GM12878 (cell line): ENCODE measurements around the gene PCLO. TPM values are rescaled to one million over a fixed set of nuclear protein-coding genes. Genes with fewer than 3 reads are reported as not detected.

Experiments
- ATAC-seq: fragments of 200-7000 bp; cut with Tn5 transposase; 3 replicates; pipeline ENCODE4 v1.9.1; 2020; ENCODE audit warnings: mild to moderate bottlenecking, moderate library complexity
- BruUV-seq: library from RNA; stranded (reverse); fragments of 400-500 nt; replicated peaks from 2 replicates; lab custom pipeline; 2021; lab: Mats Ljungman, UMichigan
- CTCF ChIA-PET: fragments of 300-600 bp; sonication (Branson Sonifier 250); formaldehyde crosslinking; extraction: SDS; loops from one replicate; lab custom pipeline; 2021; ENCODE audit warnings: inconsistent platforms; lab: Yijun Ruan, JAX
- POLR2A ChIA-PET: fragments of 350-600 bp; formaldehyde crosslinking; extraction: SDS; loops from one replicate; lab custom pipeline; 2021; ENCODE audit warnings: inconsistent platforms; lab: Charles Lee
- RAD21 ChIA-PET: fragments of 300-600 bp; sonication (Branson Sonifier 250); formaldehyde crosslinking; loops from one replicate; lab custom pipeline; 2023; ENCODE audit warnings: antibody characterized with exemption; ENCODE audit not compliant: unreplicated experiment; lab: Charles Lee
- SMC1A ChIA-PET: fragments of 300-600 bp; sonication (Branson Sonifier 250); formaldehyde crosslinking; loops from one replicate; lab custom pipeline; 2023; ENCODE audit not compliant: unreplicated experiment, uncharacterized antibody; lab: Charles Lee
- DNase-seq: peaks from one replicate; pipeline ENCODE4 v3.0.0-alpha.2; 2011; ENCODE audit warnings: low read depth, low spot score
- FAIRE-seq: peaks from 3 replicates; lab custom pipeline; 2011; peaks lifted over from hg19 to GRCh38; lab: Jason Lieb, UNC
- H2AFZ ChIP-seq: 2 replicates; pipeline ENCODE4 v1.6.0; 2011; ENCODE audit warnings: low read depth, low read length, control low read depth; ENCODE audit not compliant: control insufficient read depth
- H3K27ac ChIP-seq: 2 replicates; pipeline ENCODE4 v1.5.1; 2011; ENCODE audit warnings: control low read depth; ENCODE audit not compliant: control insufficient read depth, insufficient read depth
- H3K27me3 ChIP-seq, 2 experiments: replicated peaks in 1 of 2; 2 replicates each; pipeline versions ENCODE4 v1.6.0 to v1.6.1; 2011; ENCODE audit warnings: low read length in 1 of 2; ENCODE audit not compliant: control insufficient read depth in 2 of 2, insufficient read depth in 2 of 2
- H3K36me3 ChIP-seq, 2 experiments: 2 replicates each; pipeline ENCODE4 v1.5.1; 2011; ENCODE audit warnings: low read length in 1 of 2; ENCODE audit not compliant: control insufficient read depth in 2 of 2, insufficient read depth in 2 of 2
- H3K4me1 ChIP-seq: 2 replicates; pipeline ENCODE4 v1.6.1; 2011; ENCODE audit warnings: mild to moderate bottlenecking, low read length, moderate library complexity, mixed read lengths; ENCODE audit not compliant: control insufficient read depth, insufficient read depth
- H3K4me2 ChIP-seq: 2 replicates; pipeline ENCODE4 v1.6.0; 2011; ENCODE audit warnings: control low read depth; ENCODE audit not compliant: control insufficient read depth, insufficient read depth
- H3K4me3 ChIP-seq: fragments of 200-600 bp; sonication (generic); 2 replicates; pipeline ENCODE4 v1.5.1; 2016
- H3K79me2 ChIP-seq: 2 replicates; pipeline ENCODE4 v1.6.0; 2011; ENCODE audit warnings: low read length; ENCODE audit not compliant: control insufficient read depth, insufficient read depth
- H3K9ac ChIP-seq: 2 replicates; pipeline ENCODE4 v1.8.0; 2011; ENCODE audit warnings: low read length, control low read depth, mixed read lengths; ENCODE audit not compliant: control insufficient read depth, insufficient read depth
- H3K9me3 ChIP-seq: replicated peaks from 3 replicates; pipeline ENCODE4 v1.5.1; 2011; ENCODE audit warnings: mild to moderate bottlenecking, low read length; ENCODE audit not compliant: control insufficient read depth, insufficient read depth
- H4K20me1 ChIP-seq: 2 replicates; pipeline ENCODE4 v1.6.0; 2011; ENCODE audit not compliant: control insufficient read depth, insufficient read depth
- CREB1 ChIP-seq: IDR thresholded peaks from 2 replicates; pipeline ENCODE4 v1.6.1; 2012; ENCODE audit warnings: low read depth, mild to moderate bottlenecking, inconsistent platforms
- GABPA ChIP-seq: IDR thresholded peaks from 2 replicates; pipeline ENCODE4 v1.6.1; 2014; ENCODE audit warnings: antibody characterized with exemption, low read depth, mild to moderate bottlenecking, inconsistent platforms
- IKZF2 ChIP-seq, 2 experiments: fragments of 450-650 bp; IDR thresholded peaks; 2 replicates each; pipeline ENCODE4 v1.6.1; 2017; ENCODE audit warnings: mild to moderate bottlenecking in 2 of 2, moderate library complexity in 2 of 2
- NR2C2 ChIP-seq: IDR thresholded peaks from 2 replicates; pipeline ENCODE4 v1.6.1; 2011; ENCODE audit warnings: borderline replicate concordance, low read depth; ENCODE audit not compliant: control insufficient read depth, insufficient read length
- PAX5 ChIP-seq: IDR thresholded peaks from 2 replicates; pipeline ENCODE4 v1.6.1; 2011; ENCODE audit warnings: low read depth, low read length, borderline replicate concordance
- PAX8 ChIP-seq: fragments of 450-650 bp; IDR thresholded peaks from 2 replicates; pipeline ENCODE4 v1.6.1; 2017; ENCODE audit warnings: mild to moderate bottlenecking, moderate library complexity
- SP1 ChIP-seq: IDR thresholded peaks from one replicate; pipeline ENCODE4 v1.6.1; 2011; ENCODE audit warnings: low read depth, low read length
- SPI1 ChIP-seq: IDR thresholded peaks from 2 replicates; pipeline ENCODE4 v1.6.1; 2011; ENCODE audit warnings: low read depth, mild to moderate bottlenecking, low read length, moderate library complexity, borderline replicate concordance; ENCODE audit not compliant: insufficient read depth
- SREBF1 ChIP-seq: IDR thresholded peaks from 2 replicates; pipeline ENCODE4 v1.6.1; 2012; ENCODE audit warnings: mild to moderate bottlenecking, low read length
- STAT1 ChIP-seq: fragments of 450-650 bp; conservative IDR thresholded peaks from 2 replicates; pipeline ENCODE4 v1.6.1; 2014; ENCODE audit warnings: antibody characterized with exemption, mild to moderate bottlenecking
- ZNF274 ChIP-seq: IDR thresholded peaks from one replicate; pipeline ENCODE4 v1.8.0; 2011; ENCODE audit not compliant: insufficient read length, insufficient read depth
- ZNF384 ChIP-seq: IDR thresholded peaks from 2 replicates; pipeline ENCODE4 v1.6.1; 2012; ENCODE audit warnings: low read depth, mild to moderate bottlenecking, low read length, improper control_type of control experiment, borderline replicate concordance
- ZZZ3 ChIP-seq: IDR thresholded peaks from 2 replicates; pipeline ENCODE4 v1.6.1; 2011; ENCODE audit warnings: low read depth; ENCODE audit not compliant: control insufficient read depth, insufficient read length
- WGBS: methylation state at CpG from one replicate; pipeline ENCODE4 v1.1.6; 2016; ENCODE audit warnings: low lambda C conversion rate; ENCODE audit not compliant: insufficient replicate concordance, insufficient coverage; ENCODE audit errors: missing lambda C conversion rate; 5-methylcytosine and 5-hydroxymethylcytosine counted together
- in situ Hi-C: fragments of 300-500 bp; cut with MboI; formaldehyde crosslinking; loops from 9 replicates; pipeline ENCODE4 v1.14.3; 2018; ENCODE audit warnings: mixed read lengths
- intact Hi-C: fragments of 100-400 bp; cut with micrococcal nuclease; formaldehyde crosslinking; loops from one replicate; pipeline ENCODE4 v1.14.2; 2022; ENCODE audit not compliant: unreplicated experiment
- polyA plus RNA-seq, 11 experiments: library from polyadenylated mRNA; depleted of rRNA in 4 of 11; unstranded in 6 of 11; stranded (reverse) in 5 of 11; fragments of >200 nt; fragmentation: Nextera tagmentation in 4 of 11; fragmentation: Illumina TruSeq in 1 of 11; extraction: Ambion mirVana in 4 of 11; extraction: Trizol in 1 of 11; gene quantifications; 1 replicate in 1 of 11; 2 replicates in 10 of 11; pipeline versions ENCODE4 v1.2.1 to v1.2.3, GENCODE V29; 2011 to 2016; ENCODE audit warnings: inconsistent platforms in 2 of 11, missing spikeins in 2 of 11, low read depth in 1 of 11
- total RNA-seq, 4 experiments: library from RNA; depleted of rRNA in 3 of 4; stranded (reverse); fragments of >200 nt in 3 of 4; fragmentation: Illumina TruSeq in 1 of 4; extraction: Trizol in 1 of 4; gene quantifications; 2 replicates each; pipeline versions ENCODE4 v1.2.1 to v1.2.3, GENCODE V29; 2013 to 2021
- TF ChIP-seq, protein P1 (sequence below): fragments of 450-650 bp; IDR thresholded peaks from 2 replicates; pipeline ENCODE4 v1.6.1; 2017; ENCODE audit warnings: borderline replicate concordance

PCLO gene
- total and polyA plus RNA-seq, 10 of the 15 experiments (the other 5 are each of a cell fraction or from before 2014, with no cell fraction given): 0.01 to 0.08 (median 0.03) TPM; not detected in 6

DNA sequence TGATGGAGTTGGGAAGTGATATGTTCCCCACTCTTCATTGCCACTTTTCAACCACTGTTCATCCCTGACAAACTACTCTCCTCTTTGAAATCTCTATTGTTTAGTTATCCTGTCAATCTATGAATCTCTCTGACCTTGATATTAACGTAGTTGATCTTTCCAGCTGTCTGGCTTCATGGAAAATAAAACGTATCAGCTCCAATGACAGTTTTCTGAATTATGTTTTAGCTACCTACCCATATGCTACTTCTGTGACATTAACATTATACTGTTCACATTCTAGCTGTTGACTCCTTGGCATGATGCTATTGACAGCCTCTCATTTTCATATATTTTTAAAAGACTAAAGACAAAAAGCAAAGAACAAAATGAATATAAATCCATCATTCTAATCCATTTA lies 53.3 kb downstream of the PCLO start:
- no peak for DNase-seq

DNA sequence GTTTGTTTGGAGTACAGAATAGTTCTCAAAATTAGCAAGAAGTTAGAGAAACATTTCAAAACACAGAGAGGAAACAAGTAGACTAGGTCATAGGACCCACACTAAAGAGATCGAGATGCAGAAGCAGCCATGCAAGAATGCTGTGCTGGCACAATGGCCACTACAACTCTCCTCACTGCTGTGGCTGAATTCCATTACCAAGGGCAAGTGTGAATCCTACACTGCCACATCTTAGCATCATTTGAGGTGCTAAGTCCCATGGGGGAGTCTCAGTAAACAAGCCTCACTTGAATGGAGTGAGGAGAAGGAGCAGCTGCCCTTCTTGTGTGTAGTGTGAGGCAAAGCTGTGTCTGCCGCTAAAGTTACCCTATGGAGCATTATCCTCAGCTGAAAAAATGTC lies 56.7 kb downstream of the PCLO start:
- H3K9me3 ChIP-seq: no peaks in the 10 kb centered on the region
- in situ Hi-C loops (no loop called here), intact Hi-C loops (no loop called here)
- DNase-seq (no peak), ATAC-seq (no peak), FAIRE-seq (no peak)
- H3K4me1 ChIP-seq: no peaks in the 10 kb centered on the region
- H3K27me3 ChIP-seq: no peaks in the 10 kb centered on the region
- ChIA-PET RAD21 (no interaction called here), CTCF (no interaction called here), POLR2A (no interaction called here), SMC1A (no interaction called here)
- 3% methylated on average over 2 of the region's 2 CpGs for WGBS
- H3K4me2 ChIP-seq: no peak overlapping the region
- no peaks in the 10 kb centered on the region for H4K20me1 ChIP-seq
- no TSS peak for BruUV-seq
- H3K79me2 ChIP-seq: no peaks in the 10 kb centered on the region
- no peak overlapping the region for H3K27ac ChIP-seq
- no peak overlapping the region for H2AFZ ChIP-seq
- no peak overlapping the region for H3K4me3 ChIP-seq
- no peak for TF ChIP-seq PAX8
- TF ChIP-seq, protein P1, sequence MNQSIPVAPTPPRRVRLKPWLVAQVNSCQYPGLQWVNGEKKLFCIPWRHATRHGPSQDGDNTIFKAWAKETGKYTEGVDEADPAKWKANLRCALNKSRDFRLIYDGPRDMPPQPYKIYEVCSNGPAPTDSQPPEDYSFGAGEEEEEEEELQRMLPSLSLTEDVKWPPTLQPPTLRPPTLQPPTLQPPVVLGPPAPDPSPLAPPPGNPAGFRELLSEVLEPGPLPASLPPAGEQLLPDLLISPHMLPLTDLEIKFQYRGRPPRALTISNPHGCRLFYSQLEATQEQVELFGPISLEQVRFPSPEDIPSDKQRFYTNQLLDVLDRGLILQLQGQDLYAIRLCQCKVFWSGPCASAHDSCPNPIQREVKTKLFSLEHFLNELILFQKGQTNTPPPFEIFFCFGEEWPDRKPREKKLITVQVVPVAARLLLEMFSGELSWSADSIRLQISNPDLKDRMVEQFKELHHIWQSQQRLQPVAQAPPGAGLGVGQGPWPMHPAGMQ: no peak
- no peak for TF ChIP-seq CREB1
- no peak for TF ChIP-seq IKZF2 (IDR thresholded peaks at IDR 0.05)
- TF ChIP-seq SPI1: no peak
- no peak for TF ChIP-seq STAT1
- no peak for TF ChIP-seq ZNF274
- H3K36me3 ChIP-seq: no peaks in the 10 kb centered on the region
- no peak overlapping the region for H3K9ac ChIP-seq

More for the DNA sequence above, 53.3 kb downstream of the PCLO start:
- TF ChIP-seq ZNF274 (no peak), ZZZ3 (no peak), ZNF384 (no peak), NR2C2 (no peak), PAX5 (no peak), SREBF1 (no peak), SP1 (no peak), GABPA (no peak)
- in situ Hi-C loops: no loop called here
- no peak overlapping the region for H3K4me3 ChIP-seq
- no peaks in the 10 kb centered on the region for H3K36me3 ChIP-seq
- FAIRE-seq (no peak), ATAC-seq (no peak)
- ChIA-PET RAD21 (no interaction called here), CTCF (interaction anchor here (0.6 kb wide), 1 partner anchor 10 kb away, joined by 3 read pairs; no protein-coding TSS in a partner anchor), SMC1A (interaction anchor here (0.7 kb wide), 1 partner anchor 193 kb away, joined by 3 read pairs; no protein-coding TSS in a partner anchor), POLR2A (no interaction called here)
- no peaks in the 10 kb centered on the region for H3K9me3 ChIP-seq
- BruUV-seq: no TSS peak
- WGBS: 2% methylated on average over 2 of the region's 2 CpGs
- H3K9ac ChIP-seq: no peak overlapping the region
- H2AFZ ChIP-seq: no peak overlapping the region
- no peak overlapping the region for H3K27ac ChIP-seq
- intact Hi-C loops: no loop called here
- H3K4me2 ChIP-seq: no peak overlapping the region
- no peaks in the 10 kb centered on the region for H4K20me1 ChIP-seq
- no peaks in the 10 kb centered on the region for H3K79me2 ChIP-seq
- no peaks in the 10 kb centered on the region for H3K27me3 ChIP-seq
- H3K4me1 ChIP-seq: no peaks in the 10 kb centered on the region
